GM12801 (cell line): ENCODE data around the gene SEC14L5.

ENCODE experiments used
- TF ChIP-seq, protein P1 (sequence below): IDR thresholded peaks from one replicate; pipeline ENCODE4 v1.5.1; 2011; ENCODE audit warnings: control low read depth; ENCODE audit not compliant: insufficient read length; ENCODE audit errors: extremely low read depth

SEC14L5 gene

DNA sequence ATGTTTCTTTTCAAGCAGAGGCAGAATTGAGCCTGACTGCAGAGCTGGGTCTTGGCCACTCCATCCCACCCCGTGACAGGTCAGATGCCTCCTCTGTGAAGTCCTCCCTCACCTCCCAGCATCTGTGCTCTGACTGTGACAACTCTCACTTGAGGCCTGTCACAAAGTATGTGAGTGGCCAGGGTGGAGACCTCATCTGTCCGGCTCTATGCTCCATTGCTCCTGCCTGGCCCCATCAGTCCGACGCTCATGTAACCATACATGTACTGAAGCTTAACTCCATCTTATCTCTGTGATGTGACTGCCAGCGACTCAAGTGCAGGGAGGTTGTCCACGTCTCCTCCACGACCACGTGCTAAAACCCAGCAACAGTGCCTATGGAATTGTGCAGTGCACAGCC, 24.7 kb upstream of the SEC14L5 start:
- TF ChIP-seq, protein P1, sequence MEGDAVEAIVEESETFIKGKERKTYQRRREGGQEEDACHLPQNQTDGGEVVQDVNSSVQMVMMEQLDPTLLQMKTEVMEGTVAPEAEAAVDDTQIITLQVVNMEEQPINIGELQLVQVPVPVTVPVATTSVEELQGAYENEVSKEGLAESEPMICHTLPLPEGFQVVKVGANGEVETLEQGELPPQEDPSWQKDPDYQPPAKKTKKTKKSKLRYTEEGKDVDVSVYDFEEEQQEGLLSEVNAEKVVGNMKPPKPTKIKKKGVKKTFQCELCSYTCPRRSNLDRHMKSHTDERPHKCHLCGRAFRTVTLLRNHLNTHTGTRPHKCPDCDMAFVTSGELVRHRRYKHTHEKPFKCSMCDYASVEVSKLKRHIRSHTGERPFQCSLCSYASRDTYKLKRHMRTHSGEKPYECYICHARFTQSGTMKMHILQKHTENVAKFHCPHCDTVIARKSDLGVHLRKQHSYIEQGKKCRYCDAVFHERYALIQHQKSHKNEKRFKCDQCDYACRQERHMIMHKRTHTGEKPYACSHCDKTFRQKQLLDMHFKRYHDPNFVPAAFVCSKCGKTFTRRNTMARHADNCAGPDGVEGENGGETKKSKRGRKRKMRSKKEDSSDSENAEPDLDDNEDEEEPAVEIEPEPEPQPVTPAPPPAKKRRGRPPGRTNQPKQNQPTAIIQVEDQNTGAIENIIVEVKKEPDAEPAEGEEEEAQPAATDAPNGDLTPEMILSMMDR = no peak

DNA sequence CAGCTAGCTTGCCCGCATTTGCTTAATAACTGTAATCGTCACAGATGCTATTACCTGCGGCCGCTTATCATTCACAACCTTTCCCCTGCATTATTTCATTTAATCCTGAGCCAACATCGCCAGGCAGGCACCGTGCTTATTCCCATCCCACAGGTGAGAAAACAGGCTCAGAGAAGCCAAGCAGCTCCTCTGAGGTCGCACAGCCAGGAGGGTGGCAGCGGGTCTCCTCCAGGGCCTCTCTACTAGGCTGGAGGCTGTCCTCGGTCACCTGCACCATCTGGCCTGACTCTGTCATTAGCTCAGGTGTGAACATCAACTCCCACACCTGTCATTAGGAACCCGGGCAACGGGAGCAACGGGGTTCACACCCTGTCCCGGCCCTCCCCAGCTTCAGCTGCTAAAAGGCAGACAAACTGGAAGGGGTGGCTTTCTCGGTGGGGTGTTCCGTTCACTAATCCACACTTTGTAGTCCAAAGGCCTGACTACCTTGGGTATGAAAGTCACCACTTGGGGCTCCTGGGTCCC, 24.2 kb upstream of the SEC14L5 start:
- TF ChIP-seq, protein P1 = no peak

DNA sequence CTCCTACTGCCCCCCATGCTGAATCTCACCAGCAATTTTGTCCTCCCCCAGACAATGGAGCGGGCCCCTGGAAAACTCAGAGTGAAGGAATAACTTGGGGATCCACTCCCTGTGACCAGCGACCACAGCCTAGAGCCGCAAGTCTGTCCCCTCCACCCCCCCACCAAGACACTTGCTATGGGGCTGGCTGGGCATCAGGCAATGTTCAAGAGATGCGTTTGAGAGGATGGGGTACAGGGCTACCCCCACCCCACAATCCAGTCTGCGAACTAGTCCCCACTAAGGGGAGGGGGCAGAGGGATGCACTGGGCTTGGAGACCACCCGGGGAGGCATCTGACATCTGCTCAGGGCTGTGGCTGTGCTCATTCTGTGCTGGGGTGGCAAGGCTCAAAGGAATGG, 23.5 kb upstream of the SEC14L5 start:
- TF ChIP-seq, protein P1 = no peak

DNA sequence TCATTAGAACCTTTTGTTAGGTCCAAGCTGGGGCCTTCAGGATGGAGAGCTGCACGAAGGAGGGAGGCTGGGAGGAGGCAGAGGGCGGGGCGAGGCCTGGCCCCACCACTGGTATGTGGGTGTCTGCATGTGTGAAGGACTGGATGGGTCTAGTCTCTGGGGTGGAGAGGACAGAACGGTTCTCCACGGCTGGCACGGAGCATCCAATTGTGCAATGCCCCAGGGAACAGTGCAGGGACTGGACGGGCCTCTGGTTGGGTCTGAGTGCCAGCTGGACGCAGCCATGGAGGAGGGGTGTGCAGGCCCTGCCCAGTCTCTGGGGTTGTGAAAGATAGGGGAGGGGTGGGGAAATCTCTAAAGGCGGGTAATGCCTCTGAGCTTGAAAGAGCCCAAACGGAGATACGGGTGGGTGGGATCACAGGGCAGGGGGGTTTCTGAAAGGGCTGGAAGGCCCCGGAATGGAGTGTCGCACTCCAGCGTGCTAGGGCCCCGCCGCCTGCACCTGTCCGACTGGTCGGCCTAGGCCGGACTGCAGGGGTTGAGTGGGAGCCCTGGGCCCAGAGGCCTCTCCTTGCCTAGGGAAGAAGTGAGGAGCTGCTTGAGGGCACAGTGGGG, 22.8 kb upstream of the SEC14L5 start:
- TF ChIP-seq, protein P1 = no peak

DNA sequence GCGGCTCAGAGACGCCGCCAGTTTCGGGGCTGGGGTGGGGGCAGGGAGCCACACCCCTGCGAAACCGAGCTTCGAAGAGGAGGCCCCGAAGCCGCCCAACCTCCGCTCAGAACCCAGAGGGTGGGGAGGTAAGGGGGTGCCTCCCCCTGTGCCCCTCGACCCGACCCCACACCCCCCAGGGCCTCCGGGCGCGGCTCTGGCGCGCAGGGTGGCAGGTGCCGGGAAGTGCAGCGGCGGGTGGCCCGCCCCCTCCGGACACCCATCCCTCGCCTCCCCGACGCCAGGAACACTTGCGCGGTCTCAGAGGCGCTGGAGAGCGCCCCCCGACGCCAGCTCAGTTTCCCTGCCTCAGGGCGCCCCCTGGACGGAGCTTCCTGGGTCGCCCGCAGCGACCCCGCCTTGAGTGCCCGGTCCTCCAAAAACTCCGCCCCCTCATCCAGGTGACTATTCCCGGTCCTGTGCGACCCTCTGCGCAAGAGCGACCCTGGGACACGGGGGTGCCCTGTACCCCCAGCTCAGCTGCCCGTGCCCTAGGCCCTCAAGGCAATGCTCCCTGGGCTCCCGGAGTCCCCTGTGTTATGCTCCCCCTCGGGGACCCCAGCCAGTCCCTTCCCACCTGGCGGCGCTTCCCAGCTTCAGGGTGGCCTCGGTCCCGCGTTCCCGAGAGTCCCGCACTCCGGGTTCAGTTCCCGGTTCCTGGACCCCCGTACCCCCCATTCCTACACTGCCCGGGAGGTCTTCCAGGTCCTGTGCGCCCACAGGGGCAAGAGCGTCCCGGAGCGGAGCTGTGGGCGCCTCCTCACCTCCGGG, 21.7 kb upstream of the SEC14L5 start:
- TF ChIP-seq, protein P1 = no peak

DNA sequence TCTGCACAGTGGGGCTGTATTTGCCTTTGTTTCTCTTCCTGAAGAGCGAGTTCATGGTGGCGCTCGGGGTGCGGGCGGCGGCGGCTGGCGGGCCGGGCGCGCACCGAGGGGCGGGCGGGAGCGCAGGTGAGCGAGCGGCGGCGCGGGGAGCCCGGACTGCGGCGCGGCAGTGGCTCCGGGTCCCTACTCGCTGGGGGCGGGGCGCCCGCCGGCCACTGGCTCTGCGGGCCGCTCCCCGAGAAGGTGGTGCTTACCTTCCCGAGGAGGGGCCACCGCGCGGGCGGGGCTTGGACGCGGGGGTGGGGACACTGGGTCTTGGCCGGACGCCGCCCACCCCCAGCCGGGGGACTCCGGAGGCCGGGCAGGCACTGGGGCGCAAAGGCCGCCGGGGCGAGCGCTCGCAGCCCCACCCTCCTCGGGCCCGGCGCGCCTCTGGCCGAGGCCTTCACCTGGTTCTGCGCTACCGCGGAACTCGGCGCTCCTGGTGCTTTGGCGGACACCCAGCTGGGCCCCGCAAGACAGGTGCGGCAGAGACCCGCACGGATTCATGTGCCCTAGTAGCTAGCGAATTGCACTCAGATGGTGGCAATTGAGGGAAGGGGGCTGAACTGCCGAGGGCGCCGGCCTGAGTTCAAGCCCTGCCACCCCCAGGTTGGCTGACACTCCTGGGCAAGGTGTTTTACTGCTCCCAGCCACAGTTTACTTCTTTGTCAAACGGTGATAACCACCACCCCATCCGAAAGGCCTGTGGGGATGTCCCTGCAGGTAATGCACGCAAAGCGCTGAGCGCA, 20.9 kb upstream of the SEC14L5 start, which contains the start of gene PPL:
Gene PPL, minus strand, starts transcription at position 158 of the 791 bp plus-strand sequence. Its CDS starts 103 bp downstream, at position 55.
- TF ChIP-seq, protein P1 = no peak
